H1 (cell line): ENCODE data around the gene MUC4. TPM values are rescaled to one million over a fixed set of nuclear protein-coding genes. Genes with fewer than 3 reads are reported as not detected.
A peak's percentile ranks its signal among the peaks of the same experiment; 100 is the strongest.

Experiments
- CTCF ChIA-PET: fragments of 300-600 bp; sonication (Branson Sonifier 250); formaldehyde crosslinking; loops from one replicate; lab custom pipeline; 2021; ENCODE audit not compliant: partially characterized antibody; lab: Charles Lee
- POLR2A ChIA-PET: fragments of 300-600 bp; sonication (Branson Sonifier 250); formaldehyde crosslinking; loops from one replicate; lab custom pipeline; 2021; ENCODE audit warnings: inconsistent platforms; ENCODE audit not compliant: partially characterized antibody; lab: Charles Lee
- DNase-seq, 2 experiments: peaks; one replicate each; pipeline versions ENCODE4 v3.0.0 to v3.0.0-alpha.2; 2010 to 2022; ENCODE audit warnings: low spot score in 2 of 2, low read depth in 1 of 2, mixed read lengths in 1 of 2
- FAIRE-seq: peaks from 2 replicates; lab custom pipeline; 2011; peaks lifted over from hg19 to GRCh38; lab: Jason Lieb, UNC
- H2AFZ ChIP-seq: 2 replicates; pipeline ENCODE4 v1.8.1; 2012; ENCODE audit warnings: low read length, inconsistent platforms
- H2AK5ac ChIP-seq: 2 replicates; pipeline ENCODE4 v1.6.1; 2013; ENCODE audit warnings: low read depth, low read length
- H2BK120ac ChIP-seq: replicated peaks from 2 replicates; pipeline ENCODE3; 2013; ENCODE audit warnings: low read depth, low read length, inconsistent platforms
- H2BK12ac ChIP-seq: 2 replicates; pipeline ENCODE4 v1.6.1; 2013; ENCODE audit warnings: low read depth, low read length
- H2BK15ac ChIP-seq: 2 replicates; pipeline ENCODE4 v1.6.1; 2013; ENCODE audit warnings: low read length
- H2BK20ac ChIP-seq: 2 replicates; pipeline ENCODE4 v1.6.1; 2013; ENCODE audit warnings: low read length
- H2BK5ac ChIP-seq: 2 replicates; pipeline ENCODE4 v1.6.1; 2013; ENCODE audit warnings: low read depth, low read length
- H3K14ac ChIP-seq: 2 replicates; pipeline ENCODE4 v1.6.1; 2013; ENCODE audit warnings: inconsistent platforms; ENCODE audit not compliant: insufficient read length
- H3K18ac ChIP-seq: 2 replicates; pipeline ENCODE4 v1.6.1; 2013; ENCODE audit warnings: low read length; ENCODE audit errors: extremely low read depth
- H3K23ac ChIP-seq: 2 replicates; pipeline ENCODE4 v1.6.1; 2013; ENCODE audit warnings: inconsistent platforms; ENCODE audit not compliant: insufficient read length
- H3K23me2 ChIP-seq: 2 replicates; pipeline ENCODE4 v1.6.1; 2013; ENCODE audit warnings: low read depth, low read length
- H3K27ac ChIP-seq: 2 replicates; pipeline ENCODE4 v1.6.1; 2011; ENCODE audit warnings: low read depth, low read length, inconsistent platforms
- H3K27me3 ChIP-seq, 4 experiments: replicated peaks in 1 of 4; 1 replicate in 1 of 4; 2 replicates in 3 of 4; pipeline versions ENCODE4 v1.6.1 to v1.8.1; 2011 to 2013; ENCODE audit warnings: low read length in 3 of 4, mild to moderate bottlenecking in 3 of 4, inconsistent platforms in 2 of 4, mixed read lengths in 2 of 4, moderate library complexity in 1 of 4; ENCODE audit not compliant: control insufficient read depth in 3 of 4, insufficient read depth in 3 of 4; ENCODE audit errors: extremely low read depth in 1 of 4
- H3K36me3 ChIP-seq, 4 experiments: 2 replicates each; pipeline versions ENCODE4 v1.6.1 to v1.8.1; 2011 to 2013; ENCODE audit warnings: mild to moderate bottlenecking in 4 of 4, low read length in 3 of 4, moderate library complexity in 2 of 4, control low read depth in 1 of 4, inconsistent platforms in 1 of 4; ENCODE audit not compliant: insufficient read depth in 4 of 4, control insufficient read depth in 2 of 4
- H3K4ac ChIP-seq: replicated peaks from 2 replicates; pipeline ENCODE3; 2013; ENCODE audit warnings: low read length, low read depth, mixed read lengths, inconsistent platforms; ENCODE audit not compliant: insufficient read length
- H3K4me1 ChIP-seq, 4 experiments: replicated peaks in 1 of 4; 1 replicate in 1 of 4; 2 replicates in 3 of 4; pipeline versions ENCODE4 v1.6.1 to v1.8.1; 2011 to 2013; ENCODE audit warnings: low read length in 3 of 4, inconsistent platforms in 2 of 4, mixed read lengths in 1 of 4; ENCODE audit not compliant: insufficient read depth in 4 of 4, control insufficient read depth in 3 of 4
- H3K4me2 ChIP-seq, 2 experiments: 2 replicates each; pipeline versions ENCODE4 v1.6.1 to v1.8.1; 2011 to 2013; ENCODE audit warnings: low read depth in 2 of 2, low read length in 2 of 2, control low read depth in 1 of 2, inconsistent platforms in 1 of 2, mild to moderate bottlenecking in 1 of 2; ENCODE audit not compliant: insufficient read depth in 1 of 2
- H3K4me3 ChIP-seq, 4 experiments: fragments of 200-600, 300-600 bp in 1 of 4; sonication (generic), shearing (Covaris generic), sonication (Bioruptor Twin) in 1 of 4; 2 replicates each; pipeline versions ENCODE4 v1.5.1 to v1.8.1; 2011 to 2016; ENCODE audit warnings: low read length in 4 of 4, low read depth in 3 of 4, control low read depth in 2 of 4, inconsistent platforms in 2 of 4, mild to moderate bottlenecking in 2 of 4, mixed read lengths in 1 of 4, moderate library complexity in 1 of 4; ENCODE audit not compliant: insufficient read depth in 2 of 4; ENCODE audit errors: extremely low read depth in 1 of 4
- H3K56ac ChIP-seq: replicated peaks from 2 replicates; pipeline ENCODE3; 2013; ENCODE audit warnings: low read depth, mild to moderate bottlenecking, mixed read lengths, low read length, inconsistent platforms; ENCODE audit not compliant: insufficient read length
- H3K79me1 ChIP-seq: 2 replicates; pipeline ENCODE4 v1.6.1; 2013; ENCODE audit warnings: low read depth, low read length, control low read depth
- H3K79me2 ChIP-seq, 2 experiments: 2 replicates each; pipeline versions ENCODE4 v1.6.1 to v1.8.1; 2012 to 2013; ENCODE audit warnings: low read length in 2 of 2, mild to moderate bottlenecking in 2 of 2, inconsistent platforms in 1 of 2; ENCODE audit not compliant: insufficient read depth in 2 of 2, control insufficient read depth in 1 of 2
- H3K9ac ChIP-seq, 4 experiments: replicated peaks in 1 of 4; 1 replicate in 1 of 4; 2 replicates in 3 of 4; pipeline versions ENCODE4 v1.6.1 to v1.8.1; 2011 to 2013; ENCODE audit warnings: low read depth in 3 of 4, low read length in 3 of 4, control low read depth in 2 of 4, mild to moderate bottlenecking in 2 of 4, moderate library complexity in 2 of 4, inconsistent platforms in 1 of 4; ENCODE audit errors: extremely low read depth in 1 of 4
- H3K9me3 ChIP-seq, 2 experiments: 2 replicates each; pipeline versions ENCODE4 v1.6.1 to v1.8.1; 2012 to 2013; ENCODE audit warnings: mild to moderate bottlenecking in 2 of 2, moderate library complexity in 2 of 2, control low read depth in 1 of 2, inconsistent platforms in 1 of 2, low read depth in 1 of 2, low read length in 1 of 2, mixed read lengths in 1 of 2; ENCODE audit not compliant: insufficient read depth in 2 of 2
- H4K20me1 ChIP-seq, 2 experiments: replicated peaks in 1 of 2; 2 replicates each; pipeline versions ENCODE3 to v1.8.1; 2011 to 2013; ENCODE audit warnings: inconsistent platforms in 2 of 2, low read length in 2 of 2, mild to moderate bottlenecking in 1 of 2; ENCODE audit not compliant: insufficient read depth in 2 of 2, control insufficient read depth in 1 of 2
- H4K5ac ChIP-seq: 2 replicates; pipeline ENCODE4 v1.6.1; 2013; ENCODE audit warnings: low read length, low read depth, mixed read lengths, inconsistent platforms; ENCODE audit not compliant: insufficient read length
- H4K8ac ChIP-seq: 2 replicates; pipeline ENCODE4 v1.8.0; 2013; ENCODE audit warnings: mild to moderate bottlenecking, moderate library complexity, low read length, inconsistent platforms; ENCODE audit not compliant: insufficient read depth; ENCODE audit errors: extremely low read depth
- H4K91ac ChIP-seq: replicated peaks from 2 replicates; pipeline ENCODE3; 2013; ENCODE audit warnings: low read length, mixed read lengths, inconsistent platforms; ENCODE audit not compliant: insufficient read length
- CHD2 ChIP-seq: IDR thresholded peaks from 2 replicates; pipeline ENCODE4 v1.6.1; 2012; ENCODE audit warnings: low read length, improper control_type of control experiment
- HDAC2 ChIP-seq, 2 experiments: fragments of 300-600 bp in 1 of 2; sonication (generic) in 1 of 2; IDR thresholded peaks; 2 replicates each; pipeline ENCODE4 v1.6.1; 2011 to 2012; ENCODE audit warnings: low read depth in 2 of 2, low read length in 2 of 2, mild to moderate bottlenecking in 2 of 2, moderate library complexity in 2 of 2, borderline replicate concordance in 1 of 2, inconsistent platforms in 1 of 2
- MAFK ChIP-seq: IDR thresholded peaks from 2 replicates; pipeline ENCODE4 v1.6.1; 2012; ENCODE audit warnings: low read depth, mild to moderate bottlenecking, improper control_type of control experiment, low read length
- POLR2AphosphoS5 ChIP-seq: IDR thresholded peaks from 2 replicates; pipeline ENCODE4 v1.6.1; 2011; ENCODE audit warnings: low read depth, low read length
- RAD21 ChIP-seq, 2 experiments: IDR thresholded peaks in 1 of 2; conservative IDR thresholded peaks in 1 of 2; 2 replicates each; pipeline ENCODE4 v1.6.1; 2011; ENCODE audit warnings: low read depth in 2 of 2, low read length in 2 of 2, improper control_type of control experiment in 1 of 2, inconsistent platforms in 1 of 2, mild to moderate bottlenecking in 1 of 2, moderate library complexity in 1 of 2
- SIN3A ChIP-seq, 2 experiments: IDR thresholded peaks in 1 of 2; conservative IDR thresholded peaks in 1 of 2; 2 replicates each; pipeline ENCODE4 v1.6.1; 2011 to 2012; ENCODE audit warnings: low read length in 2 of 2, improper control_type of control experiment in 1 of 2, low read depth in 1 of 2, mild to moderate bottlenecking in 1 of 2
- TAF7 ChIP-seq: optimal IDR thresholded peaks from 2 replicates; pipeline ENCODE3; 2011; ENCODE audit warnings: low read depth, mild to moderate bottlenecking, inconsistent platforms, low read length, moderate library complexity, borderline replicate concordance
- WGBS, 2 experiments: shearing (Covaris generic) in 1 of 2; methylation state at CpG; one replicate each; pipeline versions ENCODE4 v1.1.6 to v1.1.7; 2013 to 2015; ENCODE audit warnings: low lambda C conversion rate in 2 of 2, mixed read lengths in 2 of 2, inconsistent platforms in 1 of 2, low coverage in 1 of 2, missing lambda C conversion rate in 1 of 2; ENCODE audit not compliant: insufficient replicate concordance in 2 of 2, insufficient coverage in 1 of 2, insufficient read length in 1 of 2; ENCODE audit errors: extremely low coverage in 1 of 2, missing lambda C conversion rate in 1 of 2; 5-methylcytosine and 5-hydroxymethylcytosine counted together
- polyA plus RNA-seq, 7 experiments: library from polyadenylated mRNA; depleted of rRNA in 3 of 7; stranded (reverse) in 5 of 7; unstranded in 2 of 7; fragments of >200 nt in 5 of 7; fragments of 200-250 nt in 2 of 7; gene quantifications; 1 replicate in 5 of 7; 2 replicates in 1 of 7; 4 replicates in 1 of 7; pipeline versions ENCODE4 v1.2.1 to v1.2.3, GENCODE V29; 2011 to 2013; ENCODE audit warnings: missing spikeins in 2 of 7, mixed read lengths in 2 of 7
- total RNA-seq: library from RNA; stranded (reverse); fragmentation: NEBNext Ultra II Directional; extraction: Animal tissue kit (Norgen Biotek cat#: 25700); gene quantifications from 2 replicates; pipeline ENCODE4 v1.2.1, GENCODE V29; 2021
- TF ChIP-seq, protein P1 (sequence below): IDR thresholded peaks from 2 replicates; pipeline ENCODE4 v1.6.1; 2011; ENCODE audit warnings: low read length, improper control_type of control experiment

MUC4 gene
- total and polyA plus RNA-seq, 2 of the 8 experiments (the other 6 are each of a cell fraction or from before 2014, with no cell fraction given), result 0.89 to 2.0 TPM

DNA sequence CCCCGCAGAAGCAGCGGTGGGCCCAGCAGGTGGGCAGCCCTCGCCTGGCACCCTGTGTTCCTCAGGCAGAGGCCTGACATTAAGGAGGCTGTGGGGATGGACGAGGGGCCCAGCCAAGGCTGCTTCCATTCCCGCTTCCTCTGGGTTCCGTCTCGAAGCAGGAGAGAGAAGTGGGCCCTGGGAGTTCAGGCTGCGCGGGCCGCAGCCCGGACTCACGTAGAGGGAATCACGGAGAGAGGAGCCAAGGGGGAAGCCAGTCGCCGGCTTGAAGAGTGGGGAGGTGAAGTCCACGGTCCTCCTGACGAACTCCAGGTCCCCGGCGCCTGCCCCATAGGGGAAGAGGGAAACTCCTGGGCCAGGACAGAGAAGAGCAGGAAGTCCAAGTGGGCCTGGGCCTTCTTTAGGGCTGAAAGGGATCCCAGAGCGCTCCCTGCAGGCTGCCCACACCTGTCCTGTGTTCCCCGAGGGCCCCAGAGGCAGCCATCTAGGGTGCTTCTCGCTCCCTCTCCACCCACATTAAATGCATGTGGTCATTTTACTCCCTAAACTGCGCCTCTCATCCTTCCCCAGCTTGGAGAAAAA lies 37.7 kb downstream of the MUC4 start:
- Histone ChIP-seq H2BK20ac (no peak overlapping the region), H2BK15ac (no peak overlapping the region), H3K14ac (no peak overlapping the region), H4K5ac (no peak overlapping the region), H2AFZ (no peak overlapping the region), H2BK120ac (no peak overlapping the region), H3K27ac (no peak overlapping the region), H3K23ac (no peak overlapping the region), H3K79me2 (no peaks in the 10 kb centered on the region), H3K4ac (no peak overlapping the region), H3K79me1 (no peaks in the 10 kb centered on the region), H3K36me3 (no peaks in the 10 kb centered on the region), H4K8ac (no peak overlapping the region), H2AK5ac (no peak overlapping the region), H4K20me1 (no peaks in the 10 kb centered on the region), H3K4me3 (no peak overlapping the region), H3K4me1 (no peaks in the 10 kb centered on the region), H2BK5ac (no peak overlapping the region), H3K23me2 (peaks cover 3% of the 10 kb centered on the region; the same call in 1 of the 2 replicates), H3K9me3 (peaks cover 2 to 5% of the 10 kb centered on the region in 2 experiments; a peak in 1 of 4 replicates), H3K18ac (no peak overlapping the region), H3K56ac (no peak overlapping the region), H4K91ac (no peak overlapping the region), H3K9ac (no peak overlapping the region), H3K4me2 (no peak overlapping the region), H2BK12ac (no peak overlapping the region), H3K27me3 (no peaks in the 10 kb centered on the region)
- WGBS, 2 experiments, result 91% methylated on average over 22 of the region's 23 CpGs; no CpG with 5 or more reads in 1 of the 2 experiments
- FAIRE-seq (no peak), DNase-seq (no peak)
- ChIA-PET CTCF (interaction anchor here (0.6 to 1.9 kb wide), 7 partner anchors 10 to 216 kb away, joined by 3 to 5 read pairs (median 3); no protein-coding TSS in a partner anchor), POLR2A (interaction anchor here (0.6 kb wide), 1 partner anchor 1306 kb away, joined by 3 read pairs; no protein-coding TSS in a partner anchor)
- TF ChIP-seq CHD2, result no peak
- TF ChIP-seq, protein P1, sequence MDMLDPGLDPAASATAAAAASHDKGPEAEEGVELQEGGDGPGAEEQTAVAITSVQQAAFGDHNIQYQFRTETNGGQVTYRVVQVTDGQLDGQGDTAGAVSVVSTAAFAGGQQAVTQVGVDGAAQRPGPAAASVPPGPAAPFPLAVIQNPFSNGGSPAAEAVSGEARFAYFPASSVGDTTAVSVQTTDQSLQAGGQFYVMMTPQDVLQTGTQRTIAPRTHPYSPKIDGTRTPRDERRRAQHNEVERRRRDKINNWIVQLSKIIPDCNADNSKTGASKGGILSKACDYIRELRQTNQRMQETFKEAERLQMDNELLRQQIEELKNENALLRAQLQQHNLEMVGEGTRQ, result no peak
- no peak for TF ChIP-seq SIN3A (conservative IDR thresholded peaks at IDR 0.05 in 1 of 2, IDR thresholded peaks at IDR 0.05 in 1 of 2; ENCODE audit: low read depth in 1 of 2, low read length in 2 of 2)
- TF ChIP-seq POLR2AphosphoS5, result no peak
- no peak for TF ChIP-seq HDAC2 (IDR thresholded peaks at IDR 0.05; ENCODE audit: borderline replicate concordance in 1 of 2, low read depth in 2 of 2, low read length in 2 of 2)
- peak in 1 of 2 experiments; percentile 29; a peak in 1 of 4 replicates for TF ChIP-seq RAD21 (IDR thresholded peaks at IDR 0.05 in 1 of 2, conservative IDR thresholded peaks at IDR 0.05 in 1 of 2; ENCODE audit: low read depth in 2 of 2, low read length in 2 of 2)
- TF ChIP-seq MAFK, result no peak
- no peak for TF ChIP-seq TAF7
